Effector CD4-positive, alpha-beta T cell (primary cell): Measurements from ENCODE around the gene CDCP2. TPM values are rescaled to one million over a fixed set of nuclear protein-coding genes. Genes with fewer than 3 reads are reported as not detected.

Source experiments
- DNase-seq: peaks from one replicate; pipeline ENCODE4 v3.0.0-alpha.2; 2020
- total RNA-seq: gene quantifications from one replicate; lab custom pipeline; 2026; lab: John Stamatoyannopoulos, UW

The CDCP2 gene
- not detected for total RNA-seq

DNA sequence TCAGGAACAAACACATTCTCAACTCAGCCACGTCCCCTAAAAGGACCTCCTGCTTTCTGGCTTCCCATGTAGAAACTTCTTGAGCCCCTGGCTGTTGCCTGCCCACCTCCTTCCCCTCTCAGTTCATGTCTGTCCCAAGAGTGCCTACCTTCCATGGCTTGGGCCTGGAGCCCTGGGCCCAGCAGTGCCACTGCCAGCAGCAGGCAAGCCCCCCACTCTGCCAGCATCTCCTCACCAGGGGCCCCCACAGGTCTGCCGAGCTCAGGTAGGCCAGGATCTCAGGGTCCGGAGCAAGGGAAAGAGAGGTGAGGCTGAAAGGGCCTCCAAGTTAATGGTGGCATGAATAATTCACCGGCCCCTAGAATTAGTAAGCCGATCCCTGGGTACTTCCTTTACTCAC is at the start of gene CDCP2:
CDCP2 (minus strand) TSS at position 305 of the 400 bp plus-strand sequence; CDS start at position 227, 78 bp downstream.
- DNase-seq = no peak

DNA sequence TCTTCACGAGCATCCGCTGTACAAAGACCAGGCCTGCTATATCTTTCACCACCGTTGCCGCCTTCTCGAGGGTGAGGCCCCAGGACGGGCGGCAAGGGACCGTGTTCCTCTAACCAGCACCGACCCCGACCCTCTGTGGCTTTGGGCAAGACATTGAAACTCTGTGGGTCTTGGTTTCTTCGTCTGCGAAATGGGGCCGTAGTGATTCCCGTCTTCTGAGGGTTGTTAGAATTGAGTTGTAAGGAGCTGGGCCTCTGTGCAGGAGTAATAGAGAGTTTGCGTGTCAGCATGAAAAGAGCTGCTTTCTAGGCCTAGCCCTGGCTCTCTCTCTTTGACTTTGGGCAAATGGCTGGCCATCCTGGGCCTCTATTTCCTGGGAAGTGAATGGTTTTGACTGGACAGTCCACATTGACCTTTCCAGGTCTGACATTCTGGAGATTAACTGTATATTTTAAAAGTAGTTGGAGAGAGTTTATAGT is 47.8 kb upstream of the CDCP2 start:
- no peak for DNase-seq

DNA sequence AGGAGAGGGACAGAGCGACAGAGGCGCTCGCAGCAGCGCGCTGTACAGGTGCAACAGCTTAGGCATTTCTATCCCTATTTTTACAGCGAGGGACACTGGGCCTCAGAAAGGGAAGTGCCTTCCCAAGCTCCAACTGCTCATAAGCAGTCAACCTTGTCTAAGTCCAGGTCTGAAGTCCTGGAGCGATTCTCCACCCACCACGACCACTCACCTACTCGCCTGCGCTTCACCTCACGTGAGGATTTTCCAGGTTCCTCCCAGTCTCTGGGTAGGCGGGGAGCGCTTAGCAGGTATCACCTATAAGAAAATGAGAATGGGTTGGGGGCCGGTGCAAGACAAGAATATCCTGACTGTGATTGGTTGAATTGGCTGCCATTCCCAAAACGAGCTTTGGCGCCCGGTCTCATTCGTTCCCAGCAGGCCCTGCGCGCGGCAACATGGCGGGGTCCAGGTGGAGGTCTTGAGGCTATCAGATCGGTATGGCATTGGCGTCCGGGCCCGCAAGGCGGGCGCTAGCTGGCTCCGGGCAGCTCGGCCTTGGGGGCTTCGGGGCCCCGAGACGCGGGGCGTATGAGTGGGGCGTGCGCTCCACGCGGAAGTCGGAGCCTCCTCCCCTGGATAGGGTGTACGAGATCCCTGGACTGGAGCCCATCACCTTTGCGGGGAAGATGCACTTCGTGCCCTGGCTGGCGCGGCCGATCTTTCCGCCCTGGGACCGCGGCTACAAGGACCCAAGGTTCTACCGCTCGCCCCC is 47.1 kb upstream of the CDCP2 start, which contains the start of the genes CYB5RL and MRPL37:
CYB5RL (minus strand) TSS at position 266 of the 754 bp plus-strand sequence. CDS start 4,414 bp downstream, outside the sequence.
MRPL37 (plus strand) TSS at position 403 of the 754 bp plus-strand sequence; CDS start at position 480, 77 bp downstream.
- DNase-seq = peak; percentile 88

DNA sequence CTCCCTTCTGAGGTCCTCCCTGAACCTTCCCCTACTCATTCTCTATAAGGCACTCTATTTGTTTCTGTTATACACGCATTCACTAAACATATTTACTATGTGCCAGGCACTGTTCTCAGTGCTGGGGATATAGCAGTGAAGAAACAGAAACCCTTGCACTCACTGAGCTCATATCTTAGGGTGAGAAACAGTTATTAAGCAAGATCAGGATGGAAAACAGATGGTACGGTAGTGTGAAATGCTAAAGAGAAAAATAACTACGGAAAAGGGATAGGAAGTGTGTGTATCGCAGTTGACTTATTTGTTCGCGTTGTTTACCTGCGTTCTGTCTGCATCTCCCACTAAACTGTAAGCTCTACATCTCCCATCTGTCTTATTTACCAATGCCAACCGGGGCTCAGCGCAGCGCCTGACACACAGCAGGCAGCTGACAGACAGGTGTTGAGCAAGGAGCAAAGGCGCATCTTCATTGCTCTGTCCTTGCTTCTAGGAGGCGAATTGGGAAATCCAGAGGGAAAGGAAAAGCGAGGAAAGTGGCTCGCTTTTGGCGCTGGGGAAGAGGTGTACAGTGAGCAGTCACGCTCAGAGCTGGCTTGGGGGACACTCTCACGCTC is 46.5 kb upstream of the CDCP2 start:
- no peak for DNase-seq

DNA sequence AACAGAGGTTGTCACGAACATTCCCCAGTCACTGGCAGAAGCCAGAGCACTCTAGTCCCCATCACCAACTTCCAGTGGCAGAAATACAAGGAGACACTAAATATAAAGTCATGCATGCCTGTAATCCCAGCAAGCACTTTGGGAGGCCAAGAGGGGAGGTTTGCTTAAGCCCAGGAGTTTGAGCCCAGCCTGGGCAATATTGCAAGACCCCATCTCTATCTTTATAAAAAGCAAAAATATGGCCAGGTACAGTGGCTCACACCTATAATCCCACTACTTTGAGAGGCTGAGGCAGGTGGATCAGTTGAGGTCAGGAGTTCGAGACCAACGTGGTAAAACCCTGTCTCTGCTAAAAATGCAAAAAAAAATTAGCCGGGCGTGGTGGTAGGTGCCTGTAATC is 40.7 kb upstream of the CDCP2 start:
- no peak for DNase-seq

DNA sequence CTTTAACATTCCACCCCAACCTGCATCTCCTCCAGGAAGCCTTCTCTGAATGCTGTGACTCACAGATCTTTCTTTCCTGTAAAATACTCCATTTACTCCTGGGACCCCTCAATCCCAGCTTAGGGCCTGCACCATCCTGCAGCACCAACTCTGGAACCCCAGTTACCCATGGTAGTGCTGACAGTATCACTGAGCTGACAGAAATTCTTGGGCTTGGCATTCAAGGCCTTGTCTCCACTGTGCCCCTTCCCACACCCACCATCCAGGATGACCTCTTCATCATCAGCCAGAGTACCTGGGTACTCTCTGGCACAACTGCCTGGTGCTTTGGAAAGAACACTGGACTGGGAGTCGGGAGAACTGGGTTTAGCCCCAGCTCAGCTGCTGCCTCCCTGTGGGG is 38.7 kb upstream of the CDCP2 start:
- DNase-seq = no peak

DNA sequence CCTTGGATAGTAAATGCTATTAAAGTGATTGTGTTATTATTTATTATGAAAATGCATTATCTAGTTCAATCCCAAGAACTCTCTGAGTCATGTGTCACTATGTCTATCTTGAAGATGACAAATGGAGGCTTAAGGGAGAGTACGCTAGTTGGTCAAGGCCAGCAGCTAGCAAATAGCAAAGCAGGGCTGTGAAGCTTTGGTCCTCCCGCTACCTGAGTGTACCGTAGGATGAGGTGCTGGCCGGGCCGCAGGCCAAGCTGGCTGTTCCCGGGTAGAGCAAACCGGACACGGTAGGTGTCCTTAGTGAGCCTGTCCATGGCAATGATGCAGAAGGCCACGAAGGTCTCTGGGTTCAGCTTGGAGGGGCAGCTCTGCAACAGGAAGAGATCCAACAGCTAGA is 37.7 kb upstream of the CDCP2 start:
- no peak for DNase-seq

DNA sequence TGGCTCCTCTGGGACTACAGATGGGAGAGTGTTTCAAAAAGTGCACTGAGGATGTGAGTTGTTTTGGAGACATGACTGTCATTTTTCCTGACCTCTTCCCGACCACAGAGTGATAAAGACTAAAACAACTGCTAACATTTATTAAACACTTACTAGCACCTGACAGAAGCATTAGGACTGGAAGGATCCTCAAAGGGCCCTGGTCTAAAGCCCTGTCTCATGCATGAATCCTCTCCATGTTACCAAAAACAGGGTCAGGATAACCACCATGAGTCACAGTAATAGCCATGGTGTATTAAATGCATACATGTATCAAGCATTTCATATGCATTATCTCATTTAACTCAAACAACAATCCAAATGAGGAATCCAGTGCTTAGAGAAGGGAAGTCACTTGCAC is 35.5 kb upstream of the CDCP2 start:
- no peak for DNase-seq

DNA sequence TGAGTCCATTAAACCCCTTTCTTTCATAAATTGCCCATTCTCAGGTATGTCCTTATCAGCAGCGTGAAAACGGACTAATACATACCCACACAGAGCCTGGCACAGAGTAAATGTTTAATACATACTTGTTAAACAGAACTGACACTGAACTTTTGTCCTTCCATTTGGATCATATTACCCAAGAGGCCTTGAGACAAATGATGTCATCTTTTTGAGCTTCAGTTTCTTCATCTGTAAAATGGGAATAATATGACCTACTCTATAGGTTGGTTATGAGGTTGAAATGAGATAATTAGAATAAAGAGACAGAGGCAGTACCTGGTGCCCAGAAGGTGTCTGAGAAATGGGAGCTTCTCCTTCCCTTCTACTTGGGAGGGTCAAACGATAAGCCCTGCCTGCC is 33.3 kb upstream of the CDCP2 start:
- no peak for DNase-seq

DNA sequence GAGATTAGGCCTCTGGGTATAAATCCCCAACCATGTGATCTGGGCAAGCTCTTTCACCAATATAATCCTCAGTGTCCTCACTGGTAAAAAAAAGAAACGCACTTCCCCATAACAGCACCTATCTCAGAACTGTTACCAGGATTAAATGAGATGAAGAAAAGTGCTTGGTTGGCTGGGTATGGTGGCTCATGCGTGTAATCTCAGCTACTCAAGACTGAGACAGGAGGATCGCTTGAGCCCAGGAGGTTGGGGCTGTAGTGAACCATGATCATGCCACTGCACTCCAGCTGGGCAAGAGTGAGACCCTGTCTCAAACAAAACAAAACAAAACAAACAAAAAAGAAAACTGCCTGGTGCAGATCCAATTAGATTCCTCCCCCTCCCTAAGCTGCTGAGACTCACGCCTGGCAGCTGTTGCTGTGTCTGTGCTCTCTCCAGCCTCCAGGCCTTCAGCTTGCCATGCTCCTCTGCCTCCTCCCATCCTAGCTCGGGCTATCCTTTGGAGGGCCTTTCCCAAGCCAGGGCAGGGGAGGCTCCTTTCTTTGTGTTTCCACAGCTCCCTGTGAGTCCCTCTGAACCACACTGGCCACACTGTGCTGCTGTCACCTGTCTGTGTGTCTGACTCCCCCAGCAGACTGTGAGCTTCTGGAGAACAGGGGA is 28.0 kb upstream of the CDCP2 start:
- DNase-seq = no peak

DNA sequence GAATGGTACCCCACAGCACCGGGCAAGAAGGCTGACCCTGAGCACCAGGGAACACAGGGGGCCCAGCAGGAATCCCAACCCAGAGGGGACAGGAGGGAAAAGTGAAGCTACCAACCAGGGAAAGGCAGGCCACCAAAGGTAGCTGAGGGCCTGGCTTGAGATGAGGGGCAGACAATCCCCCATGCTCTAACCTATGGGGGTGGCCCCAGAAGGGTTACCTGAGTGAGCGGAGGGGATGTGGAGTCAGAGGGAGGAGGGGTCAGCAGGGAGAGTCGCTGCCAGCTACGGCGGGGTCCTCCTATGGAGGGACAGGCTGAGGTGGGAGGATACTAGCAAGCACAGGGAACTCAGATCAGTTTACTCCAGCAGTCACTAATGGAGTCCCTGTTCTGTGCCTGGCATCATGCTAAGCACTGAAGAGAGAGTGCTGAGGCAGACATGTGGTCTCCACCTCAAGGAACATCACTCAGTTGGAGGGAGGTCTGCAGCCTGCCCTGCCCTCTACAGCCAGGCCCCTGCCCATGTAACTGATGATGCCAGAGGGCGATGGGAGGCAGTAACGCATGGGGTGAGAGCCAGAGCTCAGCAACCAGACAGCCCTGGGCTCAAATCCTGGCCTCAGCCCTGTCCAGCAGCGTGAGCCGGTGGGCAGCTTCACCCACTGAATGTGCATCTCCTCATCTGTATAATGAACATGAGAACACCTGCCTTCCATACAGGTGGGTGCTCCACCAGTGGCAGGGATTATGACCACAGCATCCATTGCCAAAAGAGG is 25.7 kb upstream of the CDCP2 start:
- DNase-seq = no peak

DNA sequence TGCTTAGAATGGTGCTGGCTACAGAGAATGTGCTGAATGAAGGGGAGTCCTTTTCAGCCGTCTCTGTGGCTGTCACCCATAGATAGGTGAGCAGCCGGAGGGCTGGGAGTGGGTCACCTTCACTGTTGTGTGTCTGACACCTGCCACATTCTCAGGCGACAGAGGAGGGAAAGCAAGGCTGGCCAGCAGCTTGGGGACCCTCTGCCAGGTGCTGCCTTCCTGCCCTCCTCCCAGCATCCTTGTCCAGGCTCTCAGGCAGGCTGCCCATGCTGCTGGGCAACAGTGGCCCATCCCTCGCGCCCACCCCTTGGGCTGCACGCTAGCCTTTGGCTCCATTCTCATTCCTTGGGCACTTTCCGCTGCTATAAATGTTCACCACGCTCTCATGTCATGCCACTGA is 24.9 kb upstream of the CDCP2 start:
- DNase-seq = no peak

DNA sequence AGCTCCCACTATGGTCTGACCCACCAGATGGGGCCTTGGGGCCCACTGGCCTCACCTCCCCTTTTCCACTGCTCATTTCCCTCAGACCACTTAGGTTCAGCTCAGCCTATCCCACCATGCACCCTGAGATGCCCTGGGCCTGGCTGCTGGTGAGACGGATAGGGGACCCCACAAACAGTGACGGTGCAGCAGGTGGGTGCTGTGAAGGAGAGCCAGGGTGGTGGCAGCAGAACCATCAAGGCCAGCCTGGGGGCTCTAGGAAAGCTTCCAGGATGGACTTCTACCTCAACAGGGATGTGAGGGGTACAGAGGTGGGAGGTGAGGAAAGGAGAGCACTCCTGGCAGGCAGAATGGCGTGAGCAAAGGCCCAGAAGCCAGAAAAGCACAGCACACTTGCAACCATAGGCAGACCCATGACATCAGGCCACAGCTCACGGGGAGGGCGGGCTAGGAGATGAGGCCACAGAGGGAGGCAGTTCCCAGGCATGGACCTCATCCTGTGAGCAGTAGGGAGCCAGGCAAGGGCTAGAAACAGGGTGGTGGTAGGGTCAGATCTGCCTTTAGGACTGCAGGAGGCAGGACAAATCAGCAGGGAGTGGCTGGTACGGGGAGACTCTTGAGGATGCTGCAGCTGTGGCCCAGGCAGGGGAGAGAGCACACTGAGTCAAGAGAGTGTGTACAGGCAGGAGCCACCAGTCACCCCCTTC is 24.0 kb upstream of the CDCP2 start:
- no peak for DNase-seq

DNA sequence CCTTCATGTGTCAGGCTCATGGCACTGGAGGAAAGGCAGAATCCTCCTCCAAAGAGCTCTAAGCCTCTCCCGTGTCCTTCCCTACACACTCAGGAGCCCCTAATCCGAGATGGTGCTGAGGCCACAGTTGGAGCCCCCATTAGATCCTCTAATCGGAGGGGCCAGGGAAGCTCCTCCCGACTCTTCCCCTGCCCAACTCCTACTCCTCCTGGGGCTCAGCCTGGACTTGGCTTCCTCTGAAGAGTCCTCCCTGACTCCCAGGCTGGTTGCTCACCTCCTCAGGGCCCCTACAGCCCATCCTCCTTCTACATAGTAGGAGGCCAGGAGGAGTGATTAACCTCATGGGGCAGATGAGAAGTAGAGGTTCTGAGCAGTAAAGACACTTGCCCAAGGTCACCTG is 21.3 kb upstream of the CDCP2 start:
- DNase-seq = no peak

DNA sequence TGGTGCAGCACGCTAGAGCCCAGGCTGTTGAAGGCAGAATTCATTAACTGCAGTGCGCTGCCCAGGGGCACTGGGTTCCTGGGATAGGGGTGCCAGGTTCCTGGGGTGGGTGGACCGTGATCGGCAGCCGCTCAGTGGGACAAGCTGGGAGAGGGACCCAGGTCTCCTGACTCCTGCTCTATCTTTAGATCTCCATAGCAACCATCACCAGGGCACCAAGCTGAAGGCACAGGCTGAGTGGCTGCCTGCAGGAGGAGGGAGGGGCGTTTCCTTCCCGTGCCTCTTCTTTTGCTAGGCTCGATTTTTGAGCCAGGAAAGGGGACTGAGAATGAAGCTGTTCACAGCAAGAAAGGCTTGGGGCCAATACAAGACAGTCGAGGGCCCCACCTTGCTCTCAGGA is 20.9 kb upstream of the CDCP2 start:
- DNase-seq = no peak

DNA sequence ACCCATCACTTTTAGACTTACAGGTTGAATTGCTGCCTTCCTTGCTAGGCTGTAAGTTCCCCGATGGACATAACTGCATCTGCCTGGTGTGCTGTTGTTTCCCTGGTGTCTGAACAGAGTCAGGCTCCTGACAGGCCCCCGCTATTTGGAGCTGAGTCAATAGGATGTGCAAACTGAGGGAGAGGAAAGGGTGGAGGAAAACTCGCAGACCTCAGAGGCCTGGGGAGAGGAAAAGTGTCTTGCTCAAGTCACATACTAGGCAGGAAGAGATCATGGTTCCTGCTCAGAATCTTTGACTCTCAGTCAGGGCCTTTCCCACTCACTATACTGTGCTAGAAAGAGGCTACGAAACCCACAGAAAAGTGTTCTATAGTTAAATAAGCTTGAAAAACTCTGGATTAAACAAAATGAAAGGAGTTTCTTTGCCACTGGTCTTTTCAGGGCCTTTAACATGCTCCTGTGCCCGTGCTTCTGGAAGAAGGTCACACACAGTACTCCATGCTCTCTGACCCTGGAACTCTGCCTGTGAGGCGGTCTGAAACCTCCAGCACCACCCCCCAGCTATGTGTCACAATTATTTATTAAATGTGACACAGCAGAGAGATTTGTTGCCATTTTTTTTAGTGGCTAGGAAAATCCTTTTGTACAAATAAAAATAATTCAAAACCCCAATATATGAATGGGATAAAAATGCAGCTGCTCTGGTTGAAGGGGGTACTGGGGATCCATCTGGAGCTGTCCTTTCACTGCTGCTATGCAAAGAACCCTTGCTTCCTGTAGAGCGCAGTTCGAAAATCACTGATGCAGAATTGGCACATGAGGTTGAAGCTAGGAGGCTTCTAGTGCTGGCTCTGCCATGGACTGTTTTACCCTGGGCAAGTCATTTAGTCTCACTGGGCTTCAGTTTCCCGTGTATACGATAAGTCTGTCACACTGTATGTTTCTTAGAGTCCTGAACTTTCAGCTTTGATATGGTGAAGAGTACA is 20.1 kb upstream of the CDCP2 start:
- no peak for DNase-seq

DNA sequence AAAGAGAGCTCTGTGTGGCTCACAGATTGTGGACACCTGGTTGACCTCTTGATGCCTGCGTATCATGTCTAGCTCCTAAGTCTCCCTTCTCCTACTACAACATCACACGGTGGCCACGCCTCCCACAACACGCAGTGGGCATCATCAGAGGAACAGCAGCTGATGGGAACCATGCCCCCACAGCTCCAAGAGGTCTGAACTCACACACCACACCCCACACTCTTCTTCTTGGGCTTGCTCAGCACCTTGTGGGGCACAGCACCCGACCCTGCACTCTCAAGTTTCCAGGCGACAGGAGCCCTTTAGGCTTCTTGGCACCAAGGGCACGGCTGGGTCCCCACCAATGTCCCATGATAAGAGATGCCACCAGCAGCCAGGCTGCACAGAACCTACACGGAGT is 18.8 kb upstream of the CDCP2 start:
- no peak for DNase-seq

DNA sequence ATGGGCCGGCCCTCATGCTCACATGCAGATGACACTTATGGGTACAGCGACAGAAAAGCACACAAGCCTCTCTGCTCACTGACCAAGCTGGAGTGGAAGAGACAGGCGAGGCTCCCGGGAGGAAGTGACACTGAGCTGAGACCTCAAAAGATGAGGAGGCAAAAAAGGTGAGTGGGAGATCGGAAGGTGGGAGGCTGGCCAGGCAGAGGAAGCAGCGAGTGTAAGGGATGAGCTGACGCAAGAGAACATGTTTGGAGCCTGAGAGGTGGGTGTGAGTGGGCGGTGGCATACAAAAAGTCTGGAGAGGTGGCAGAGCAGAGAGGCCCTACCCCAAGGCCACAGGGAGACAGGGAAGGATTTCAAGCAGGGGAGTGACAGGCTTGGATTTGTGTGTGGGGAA is 18.2 kb upstream of the CDCP2 start:
- DNase-seq = no peak

DNA sequence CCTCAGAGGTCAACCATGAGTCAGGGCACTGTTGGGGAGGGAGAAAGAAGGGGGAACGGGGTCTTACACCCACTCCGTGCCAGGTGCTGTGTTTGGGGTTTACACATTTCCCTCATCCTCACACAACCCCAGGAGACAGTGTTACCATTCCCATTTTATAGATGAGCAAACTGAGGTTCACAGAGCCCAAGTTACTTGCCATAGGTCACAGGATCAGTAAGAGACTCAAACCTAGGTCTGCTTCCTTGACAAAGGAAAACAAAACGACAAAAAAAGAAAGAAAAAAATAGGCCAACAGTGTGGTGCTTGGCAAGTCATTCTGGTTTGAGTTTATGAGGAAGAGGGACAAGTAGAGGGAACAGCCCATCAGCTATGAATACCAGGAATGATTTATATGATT is 16.3 kb upstream of the CDCP2 start:
- no peak for DNase-seq

DNA sequence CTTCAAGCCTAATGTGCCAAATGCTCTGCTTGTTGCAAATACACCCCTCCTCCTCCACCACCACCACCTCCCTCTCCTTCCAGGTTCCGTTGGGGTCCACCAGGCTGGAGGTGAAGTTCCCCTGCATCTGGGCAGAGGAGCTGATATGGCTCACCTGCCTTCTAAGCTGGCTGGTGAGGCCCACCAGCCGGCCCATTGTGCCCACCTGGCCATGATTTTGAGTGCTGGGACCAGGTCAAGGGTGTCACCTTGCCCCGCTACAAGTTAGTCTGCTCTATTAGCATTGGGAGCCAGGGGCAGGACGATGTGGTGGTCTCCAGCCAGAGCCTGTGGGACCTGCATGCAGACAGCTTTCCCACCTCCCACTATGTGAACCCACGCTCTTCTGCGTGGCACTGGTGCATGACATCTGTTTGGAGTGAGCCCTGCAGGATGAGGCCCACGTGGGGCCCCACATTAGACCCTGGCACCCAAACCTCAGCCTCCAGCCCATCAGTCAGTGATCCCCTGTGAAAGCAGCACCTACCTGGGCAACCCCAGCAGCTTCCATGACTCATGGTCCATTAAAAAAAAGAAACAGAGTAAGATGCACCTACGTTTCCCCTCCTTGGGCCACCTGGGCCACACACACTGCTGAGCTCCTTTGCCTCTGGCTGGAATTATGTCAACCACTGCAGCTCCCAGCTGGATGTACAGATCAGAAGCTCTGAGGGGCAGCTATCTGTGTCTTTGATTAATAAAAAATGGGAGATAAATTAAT is 15.6 kb upstream of the CDCP2 start:
- DNase-seq = no peak
